SK-N-MC (cell line): Measurements from ENCODE around the gene SOCS7.

Experiments used
- DNase-seq: peaks from one replicate; pipeline ENCODE4 v3.0.0-alpha.2; 2011; ENCODE audit warnings: low read depth, low spot score
- H3K27ac ChIP-seq: fragments of 200-600 bp; sonication (generic); 2 replicates; pipeline ENCODE4 v1.5.1; 2016; ENCODE audit warnings: mixed run types
- H3K36me3 ChIP-seq: fragments of 200-600 bp; sonication (generic); 2 replicates; pipeline ENCODE4 v1.6.1; 2017; ENCODE audit warnings: antibody characterized with exemption, low read length, mixed read lengths; ENCODE audit not compliant: insufficient read depth
- H3K4me3 ChIP-seq: fragments of 200-600 bp; sonication (generic); 2 replicates; pipeline ENCODE4 v1.5.1; 2016
- H3K9ac ChIP-seq: fragments of 200-600 bp; sonication (generic); 2 replicates; pipeline ENCODE4 v1.8.0; 2017; ENCODE audit warnings: mixed run types, mixed read lengths; ENCODE audit not compliant: insufficient read length
- H3K9me3 ChIP-seq: fragments of 200-600 bp; sonication (generic); 2 replicates; pipeline ENCODE4 v1.6.1; 2017; ENCODE audit warnings: low read depth, mild to moderate bottlenecking, antibody characterized with exemption, low read length, moderate library complexity, mixed read lengths
- EZH2 ChIP-seq: fragments of 200-600 bp; sonication (generic); IDR thresholded peaks from one replicate; pipeline ENCODE4 v1.6.1; 2017; ENCODE audit warnings: antibody characterized with exemption
- FOXP2 ChIP-seq: optimal IDR thresholded peaks from 2 replicates; pipeline ENCODE3; 2011; ENCODE audit warnings: mild to moderate bottlenecking, moderate library complexity; ENCODE audit not compliant: insufficient read depth; ENCODE audit errors: extremely low read length, control extremely low read depth
- POLR2AphosphoS5 ChIP-seq: IDR thresholded peaks from 2 replicates; pipeline ENCODE4 v1.6.1; 2012; ENCODE audit warnings: mild to moderate bottlenecking, low read depth, low read length, borderline replicate concordance

SOCS7 gene

GRCh38 chr17:38451840-38452529, 100.3 kb downstream of the SOCS7 start:
- Histone ChIP-seq H3K27ac (peak overlapping the region; percentile 95), H3K9ac (peak overlapping the region; percentile 75), H3K9me3 (no peaks in the 10 kb centered on the region), H3K36me3 (no peaks in the 10 kb centered on the region), H3K4me3 (peak overlapping the region; percentile 75)
- DNase-seq: peak; percentile 42
- TF ChIP-seq FOXP2: no peak
- TF ChIP-seq POLR2AphosphoS5: peak; percentile 55

- DNase-seq: no peak
- Histone ChIP-seq H3K4me3 (peak overlapping the region; percentile 77), H3K27ac (peak overlapping the region; percentile 95), H3K9ac (no peak overlapping the region), H3K9me3 (no peaks in the 10 kb centered on the region), H3K36me3 (no peaks in the 10 kb centered on the region)
- no peak for TF ChIP-seq POLR2AphosphoS5
- no peak for TF ChIP-seq EZH2
- no peak for TF ChIP-seq FOXP2
These were observed 101.1 kb downstream of the SOCS7 start for GRCh38 chr17:38452719-38453118.

DNA sequence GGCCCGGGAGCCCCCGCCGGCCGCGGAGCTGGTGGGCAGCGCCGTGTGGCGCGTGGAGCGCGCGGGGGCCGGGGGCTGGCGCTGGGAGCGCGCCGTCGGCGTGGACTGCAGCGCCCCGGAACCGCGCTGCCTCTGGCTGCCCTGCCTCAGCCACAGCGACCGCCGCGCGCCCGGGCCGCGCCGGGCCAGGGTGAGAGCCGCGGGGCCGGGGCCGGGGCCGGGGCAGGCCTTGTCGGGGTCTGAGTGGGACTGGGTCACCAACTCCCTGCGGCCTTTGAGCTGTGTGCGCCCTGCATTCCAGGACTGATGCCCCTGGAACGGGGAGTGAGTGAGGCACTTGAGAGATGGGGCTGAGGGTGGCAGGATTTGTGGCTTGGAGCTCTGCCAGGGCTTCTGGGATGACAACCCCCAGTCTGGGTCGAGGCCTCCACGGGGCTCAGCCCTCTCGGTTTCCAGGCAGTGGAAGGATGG, 102.3 kb downstream of the SOCS7 start:
- no peak for DNase-seq
- Histone ChIP-seq H3K9ac (peak overlapping the region; percentile 48), H3K27ac (no peak overlapping the region), H3K4me3 (peak overlapping the region; percentile 78), H3K9me3 (no peaks in the 10 kb centered on the region), H3K36me3 (no peaks in the 10 kb centered on the region)
- TF ChIP-seq POLR2AphosphoS5 (no peak; the same call in 1 of the 2 replicates), FOXP2 (no peak), EZH2 (no peak)

- H3K4me3 ChIP-seq: peak overlapping the region; percentile 78
- DNase-seq: no peak
- H3K9ac ChIP-seq: peak overlapping the region; percentile 48
- H3K36me3 ChIP-seq: no peaks in the 10 kb centered on the region
- TF ChIP-seq EZH2: no peak
- TF ChIP-seq POLR2AphosphoS5: no peak; the same call in 1 of the 2 replicates
- TF ChIP-seq FOXP2: no peak
- H3K9me3 ChIP-seq: no peaks in the 10 kb centered on the region
- H3K27ac ChIP-seq: no peak overlapping the region
These were observed 102.9 kb downstream of the SOCS7 start for GRCh38 chr17:38454532-38454931.
